Measurements from ENCODE around the gene HLCS. TPM values are rescaled to one million over a fixed set of nuclear protein-coding genes. Genes with fewer than 3 reads are reported as not detected.
A peak's percentile ranks its signal among the peaks of the same experiment; 100 is the strongest.

HLCS gene
- total and polyA plus RNA-seq, 2 experiments from 2014 or later, result 12.4 to 20.1 TPM

GRCh38 chr21:36863260-36863659, 103.2 kb downstream of the HLCS start:
- no peaks in the 10 kb centered on the region for H3K4me1 ChIP-seq (ENCODE audit: low read depth)
- TF ChIP-seq CTCF (IDR thresholded peaks at IDR 0.05; ENCODE audit: low read depth, low read length), result no peak
- no peaks in the 10 kb centered on the region for H3K9me3 ChIP-seq (ENCODE audit: low read depth)
- H3K27me3 ChIP-seq, result no peaks in the 10 kb centered on the region
- H3K27ac ChIP-seq, result no peak overlapping the region
- no peaks in the 10 kb centered on the region for H3K36me3 ChIP-seq
- DNase-seq (ENCODE audit: low read depth in 1 of 2, low spot score in 1 of 2), result no peak
- H3K4me3 ChIP-seq, result no peak overlapping the region

GRCh38 chr21:36861595-36862323, 104.7 kb downstream of the HLCS start:
- no peaks in the 10 kb centered on the region for H3K27me3 ChIP-seq
- H3K36me3 ChIP-seq, result no peaks in the 10 kb centered on the region
- no peaks in the 10 kb centered on the region for H3K9me3 ChIP-seq (ENCODE audit: low read depth)
- DNase-seq (ENCODE audit: low read depth in 1 of 2, low spot score in 1 of 2), result no peak
- no peak for TF ChIP-seq CTCF (IDR thresholded peaks at IDR 0.05; ENCODE audit: low read depth, low read length)
- no peaks in the 10 kb centered on the region for H3K4me1 ChIP-seq (ENCODE audit: low read depth)
- H3K27ac ChIP-seq, result no peak overlapping the region
- no peak overlapping the region for H3K4me3 ChIP-seq

- peak in 1 of 2 donors; percentile 75 for DNase-seq (ENCODE audit: low read depth in 1 of 2, low spot score in 1 of 2)
- H3K27ac ChIP-seq, result no peak overlapping the region
Observed at GRCh38 chr21:36860736-36861594, 105.5 kb downstream of the HLCS start.

GRCh38 chr21:36859744-36860501, 106.5 kb downstream of the HLCS start:
- no peaks in the 10 kb centered on the region for H3K36me3 ChIP-seq
- DNase-seq (ENCODE audit: low read depth in 1 of 2, low spot score in 1 of 2), result peak; percentile 29 to 55
- H3K27ac ChIP-seq, result no peak overlapping the region
- no peaks in the 10 kb centered on the region for H3K27me3 ChIP-seq
- TF ChIP-seq CTCF (IDR thresholded peaks at IDR 0.05; ENCODE audit: low read depth, low read length), result no peak
- no peaks in the 10 kb centered on the region for H3K9me3 ChIP-seq (ENCODE audit: low read depth)
- no peaks in the 10 kb centered on the region for H3K4me1 ChIP-seq (ENCODE audit: low read depth)
- H3K4me3 ChIP-seq, result no peak overlapping the region

More at GRCh38 chr21:36860736-36861594, 105.5 kb downstream of the HLCS start:
- no peak for TF ChIP-seq CTCF (IDR thresholded peaks at IDR 0.05; ENCODE audit: low read depth, low read length)
- H3K4me3 ChIP-seq, result no peak overlapping the region
- H3K4me1 ChIP-seq (ENCODE audit: low read depth), result no peaks in the 10 kb centered on the region
- H3K36me3 ChIP-seq, result no peaks in the 10 kb centered on the region
- H3K9me3 ChIP-seq (ENCODE audit: low read depth), result no peaks in the 10 kb centered on the region
- H3K27me3 ChIP-seq, result no peaks in the 10 kb centered on the region

- no peaks in the 10 kb centered on the region for H3K27me3 ChIP-seq
- H3K4me3 ChIP-seq, result no peak overlapping the region
- no peak for DNase-seq (ENCODE audit: low read depth in 1 of 2, low spot score in 1 of 2)
- H3K9me3 ChIP-seq (ENCODE audit: low read depth), result no peaks in the 10 kb centered on the region
- H3K4me1 ChIP-seq (ENCODE audit: low read depth), result no peaks in the 10 kb centered on the region
- TF ChIP-seq CTCF (IDR thresholded peaks at IDR 0.05; ENCODE audit: low read depth, low read length), result no peak
- H3K27ac ChIP-seq, result no peak overlapping the region
- no peaks in the 10 kb centered on the region for H3K36me3 ChIP-seq
Observed at GRCh38 chr21:36858320-36858957, 108.0 kb downstream of the HLCS start.
